B cell (primary cell): ENCODE results near the gene NDUFA13. TPM values are rescaled to one million over a fixed set of nuclear protein-coding genes. Genes with fewer than 3 reads are reported as not detected.

Source experiments
- ATAC-seq: fragments of 200-7000 bp; cut with Tn5 transposase; one replicate; pipeline ENCODE4 v1.10.0; 2021; ENCODE audit warnings: low read depth, mild to moderate bottlenecking, moderate number of reproducible peaks, moderate library complexity
- CTCF ChIA-PET: fragments of 350-600 bp; sonication (Branson Sonifier 250); formaldehyde crosslinking; loops from one replicate; lab custom pipeline; 2021; ENCODE audit warnings: antibody characterized with exemption, inconsistent platforms; lab: Charles Lee
- POLR2A ChIA-PET: fragments of 350-600 bp; sonication (Branson Sonifier 250); formaldehyde crosslinking; loops from one replicate; lab custom pipeline; 2021; ENCODE audit warnings: antibody characterized with exemption; lab: Charles Lee
- DNase-seq: peaks from one replicate; pipeline ENCODE4 v3.0.0; 2013
- H2AFZ ChIP-seq: 2 replicates; pipeline ENCODE4 v1.6.1; 2012; ENCODE audit warnings: mild to moderate bottlenecking, low read depth, low read length; ENCODE audit not compliant: insufficient read depth, poor library complexity, severe bottlenecking
- H3K27ac ChIP-seq, 2 donors: 1 replicate in 1 of 2; 2 replicates in 1 of 2; pipeline ENCODE4 v1.5.1; 2012 to 2013; ENCODE audit warnings: low read length in 2 of 2, mild to moderate bottlenecking in 2 of 2, moderate library complexity in 1 of 2
- H3K27me3 ChIP-seq, 4 experiments: fragments of 200-600 bp in 1 of 4; sonication (generic) in 1 of 4; replicated peaks in 1 of 4; 1 replicate in 2 of 4; 2 replicates in 2 of 4; pipeline versions ENCODE4 v1.6.1 to v1.7.0; 2013 to 2016; ENCODE audit warnings: low read length in 3 of 4, mild to moderate bottlenecking in 2 of 4, mixed read lengths in 1 of 4, moderate library complexity in 1 of 4; ENCODE audit not compliant: insufficient read depth in 4 of 4, control insufficient read depth in 3 of 4; ENCODE audit errors: control extremely low read depth in 1 of 4
- H3K36me3 ChIP-seq, 2 experiments: replicated peaks in 1 of 2; 1 replicate in 1 of 2; 2 replicates in 1 of 2; pipeline versions ENCODE4 v1.6.1 to v1.7.1; 2013; ENCODE audit warnings: low read length in 1 of 2; ENCODE audit not compliant: insufficient read depth in 2 of 2, control insufficient read depth in 1 of 2; ENCODE audit errors: control extremely low read depth in 1 of 2, extremely low read depth in 1 of 2
- H3K4me1 ChIP-seq, 2 donors: fragments of 200-600 bp in 1 of 2; sonication (generic) in 1 of 2; 1 replicate in 1 of 2; 2 replicates in 1 of 2; pipeline versions ENCODE4 v1.5.1 to v1.6.1; 2013 to 2017; ENCODE audit warnings: low read length in 2 of 2; ENCODE audit not compliant: control insufficient read depth in 2 of 2, insufficient read depth in 2 of 2
- H3K4me2 ChIP-seq: replicated peaks from 2 replicates; pipeline ENCODE3; 2012; ENCODE audit warnings: mild to moderate bottlenecking, low read depth, low read length; ENCODE audit not compliant: poor library complexity, severe bottlenecking
- H3K4me3 ChIP-seq, 5 experiments: fragments of 200-600 bp in 1 of 5; sonication (generic) in 1 of 5; 1 replicate in 3 of 5; 2 replicates in 2 of 5; pipeline versions ENCODE4 v1.5.1 to v1.7.0; 2011 to 2016; ENCODE audit warnings: low read length in 4 of 5, mild to moderate bottlenecking in 4 of 5, low read depth in 2 of 5, control low read depth in 1 of 5, moderate library complexity in 1 of 5; ENCODE audit not compliant: insufficient read depth in 1 of 5; ENCODE audit errors: control extremely low read depth in 1 of 5, extremely low read depth in 1 of 5
- H3K79me2 ChIP-seq: fragments of 200-600 bp; sonication (generic); one replicate; pipeline ENCODE4 v1.6.0; 2016; ENCODE audit warnings: low read length; ENCODE audit not compliant: control insufficient read depth, insufficient read depth
- H3K9ac ChIP-seq: fragments of 200-600 bp; sonication (generic); 2 replicates; pipeline ENCODE4 v1.6.1; 2017; ENCODE audit warnings: mild to moderate bottlenecking, low read length, moderate library complexity
- H3K9me3 ChIP-seq, 3 donors: one replicate each; pipeline versions ENCODE4 v1.6.1 to v1.7.1; 2013; ENCODE audit warnings: low read length in 2 of 3; ENCODE audit not compliant: control insufficient read depth in 2 of 3, insufficient read depth in 1 of 3; ENCODE audit errors: control extremely low read depth in 1 of 3
- H4K20me1 ChIP-seq: 2 replicates; pipeline ENCODE4 v1.6.0; 2012; ENCODE audit warnings: mild to moderate bottlenecking, low read length; ENCODE audit not compliant: insufficient read depth, control insufficient read depth, poor library complexity, severe bottlenecking
- H3K27ac Mint-ChIP-seq: one replicate; pipeline ENCODE4 v1.8.0; 2021; ENCODE audit warnings: mixed read lengths
- H3K27me3 Mint-ChIP-seq: one replicate; pipeline ENCODE4 v1.8.0; 2021; ENCODE audit warnings: mixed read lengths
- H3K4me1 Mint-ChIP-seq: one replicate; pipeline ENCODE4 v1.8.0; 2021; ENCODE audit warnings: mixed read lengths
- H3K4me3 Mint-ChIP-seq: one replicate; pipeline ENCODE4 v1.8.0; 2021; ENCODE audit warnings: mixed read lengths
- H3K9me3 Mint-ChIP-seq: one replicate; pipeline ENCODE4 v1.8.0; 2022; ENCODE audit warnings: mixed read lengths; ENCODE audit not compliant: insufficient read depth
- EZH2 ChIP-seq: IDR thresholded peaks from 2 replicates; pipeline ENCODE4 v1.6.1; 2012; ENCODE audit warnings: borderline replicate concordance, low read depth, mild to moderate bottlenecking, moderate library complexity, low read length; ENCODE audit not compliant: insufficient read depth, poor library complexity, severe bottlenecking
- WGBS: methylation state at CpG from one replicate; pipeline ENCODE4 v1.1.5; 2013; ENCODE audit warnings: missing lambda C conversion rate; ENCODE audit not compliant: insufficient coverage; 5-methylcytosine and 5-hydroxymethylcytosine counted together
- intact Hi-C: fragments of 100-400 bp; cut with micrococcal nuclease; formaldehyde crosslinking; loops from one replicate; pipeline ENCODE4 v1.10.0; 2022
- polyA plus RNA-seq: library from polyadenylated mRNA; depleted of rRNA; stranded (reverse); fragments of >200 nt; gene quantifications from 2 replicates; pipeline ENCODE4 v1.2.3, GENCODE V29; 2012
- total RNA-seq, 2 donors: library from RNA; stranded (reverse); fragments of 120-200 nt in 1 of 2; gene quantifications; 1 replicate in 1 of 2; 2 replicates in 1 of 2; pipeline versions ENCODE4 v1.2.3 to v1.2.4, GENCODE V29; 2013 to 2022
- TF ChIP-seq, protein P1 (sequence below): fragments of 200-600 bp; IDR thresholded peaks from one replicate; pipeline ENCODE4 v1.8.0; 2022; ENCODE audit warnings: antibody characterized with exemption, mild to moderate bottlenecking

NDUFA13 gene
- total and polyA plus RNA-seq, 2 donors (not counting 1 experiment from before 2014, with no cell fraction given), result 188 to 195 TPM

DNA sequence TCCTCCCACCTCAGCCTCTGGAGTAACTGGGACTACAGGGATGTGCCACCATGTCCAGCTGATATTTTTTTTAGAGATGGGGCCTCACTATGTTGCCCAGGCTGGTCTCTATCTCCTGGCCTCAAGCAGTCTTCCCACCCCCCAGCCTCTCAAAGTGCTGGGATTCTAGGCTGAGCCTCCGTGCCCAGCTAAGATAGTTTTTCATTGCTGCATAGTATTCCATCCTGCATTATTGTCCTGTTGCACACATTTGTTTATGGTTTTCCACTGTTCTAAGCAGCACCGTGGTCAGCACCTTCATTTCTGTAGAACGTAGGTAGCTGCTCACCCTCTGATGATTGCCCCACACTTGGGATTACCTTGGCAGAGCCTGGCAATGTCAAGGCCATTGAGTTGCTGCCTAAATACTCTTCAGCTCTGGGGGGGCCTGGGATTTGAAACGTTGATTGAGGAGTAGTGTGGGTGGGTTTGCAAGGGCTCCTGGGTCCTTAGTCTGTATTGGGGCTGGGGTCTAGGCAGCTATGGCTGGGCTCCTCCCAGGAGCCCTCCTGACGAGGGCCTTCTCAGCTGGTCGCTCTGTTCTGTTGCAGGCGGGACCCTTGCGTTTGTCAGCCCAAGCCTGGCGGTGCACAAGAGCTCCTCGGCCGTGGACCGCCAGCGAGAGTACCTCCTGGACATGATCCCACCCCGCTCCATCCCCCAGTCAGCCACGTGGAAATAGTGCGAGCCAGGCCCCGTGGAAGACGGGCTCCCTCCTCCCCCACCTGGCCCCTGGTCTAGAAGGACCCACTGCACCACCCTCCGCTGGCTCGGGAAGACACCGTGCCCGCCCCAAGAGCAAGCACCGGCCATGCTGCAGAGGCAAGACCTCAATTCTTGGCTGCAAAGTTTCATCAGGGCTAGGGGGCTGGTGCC lies 11.0 kb upstream of the NDUFA13 start:
- Mint-ChIP-seq H3K27me3 (no peaks in the 10 kb centered on the region), H3K4me3 (no peak overlapping the region), H3K4me1 (no peaks in the 10 kb centered on the region), H3K9me3 (no peaks in the 10 kb centered on the region), H3K27ac (no peak overlapping the region)
- H3K4me3 ChIP-seq, result no peak overlapping the region
- no peak for DNase-seq
- H3K4me1 ChIP-seq, result no peaks in the 10 kb centered on the region
- H3K9me3 ChIP-seq, result peaks cover 0 to 4% (median 0%) of the 10 kb centered on the region in 3 donors
- no peak overlapping the region for H3K27ac ChIP-seq
- TF ChIP-seq EZH2, result no peak
- TF ChIP-seq, protein P1, sequence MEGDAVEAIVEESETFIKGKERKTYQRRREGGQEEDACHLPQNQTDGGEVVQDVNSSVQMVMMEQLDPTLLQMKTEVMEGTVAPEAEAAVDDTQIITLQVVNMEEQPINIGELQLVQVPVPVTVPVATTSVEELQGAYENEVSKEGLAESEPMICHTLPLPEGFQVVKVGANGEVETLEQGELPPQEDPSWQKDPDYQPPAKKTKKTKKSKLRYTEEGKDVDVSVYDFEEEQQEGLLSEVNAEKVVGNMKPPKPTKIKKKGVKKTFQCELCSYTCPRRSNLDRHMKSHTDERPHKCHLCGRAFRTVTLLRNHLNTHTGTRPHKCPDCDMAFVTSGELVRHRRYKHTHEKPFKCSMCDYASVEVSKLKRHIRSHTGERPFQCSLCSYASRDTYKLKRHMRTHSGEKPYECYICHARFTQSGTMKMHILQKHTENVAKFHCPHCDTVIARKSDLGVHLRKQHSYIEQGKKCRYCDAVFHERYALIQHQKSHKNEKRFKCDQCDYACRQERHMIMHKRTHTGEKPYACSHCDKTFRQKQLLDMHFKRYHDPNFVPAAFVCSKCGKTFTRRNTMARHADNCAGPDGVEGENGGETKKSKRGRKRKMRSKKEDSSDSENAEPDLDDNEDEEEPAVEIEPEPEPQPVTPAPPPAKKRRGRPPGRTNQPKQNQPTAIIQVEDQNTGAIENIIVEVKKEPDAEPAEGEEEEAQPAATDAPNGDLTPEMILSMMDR, result no peak
- 97% methylated on average over 22 of the region's 23 CpGs for WGBS
- POLR2A ChIA-PET, result no interaction called here
- CTCF ChIA-PET, result no interaction called here
- no peak overlapping the region for H3K4me2 ChIP-seq
- H3K9ac ChIP-seq, result no peak overlapping the region
- no peaks in the 10 kb centered on the region for H4K20me1 ChIP-seq
- H3K79me2 ChIP-seq, result no peaks in the 10 kb centered on the region
- intact Hi-C loops, result no loop called here
- peaks cover 0 to 66% of the 10 kb centered on the region in 2 experiments for H3K36me3 ChIP-seq
- no peaks in the 10 kb centered on the region for H3K27me3 ChIP-seq
- no peak for ATAC-seq
- H2AFZ ChIP-seq, result no peak overlapping the region

DNA sequence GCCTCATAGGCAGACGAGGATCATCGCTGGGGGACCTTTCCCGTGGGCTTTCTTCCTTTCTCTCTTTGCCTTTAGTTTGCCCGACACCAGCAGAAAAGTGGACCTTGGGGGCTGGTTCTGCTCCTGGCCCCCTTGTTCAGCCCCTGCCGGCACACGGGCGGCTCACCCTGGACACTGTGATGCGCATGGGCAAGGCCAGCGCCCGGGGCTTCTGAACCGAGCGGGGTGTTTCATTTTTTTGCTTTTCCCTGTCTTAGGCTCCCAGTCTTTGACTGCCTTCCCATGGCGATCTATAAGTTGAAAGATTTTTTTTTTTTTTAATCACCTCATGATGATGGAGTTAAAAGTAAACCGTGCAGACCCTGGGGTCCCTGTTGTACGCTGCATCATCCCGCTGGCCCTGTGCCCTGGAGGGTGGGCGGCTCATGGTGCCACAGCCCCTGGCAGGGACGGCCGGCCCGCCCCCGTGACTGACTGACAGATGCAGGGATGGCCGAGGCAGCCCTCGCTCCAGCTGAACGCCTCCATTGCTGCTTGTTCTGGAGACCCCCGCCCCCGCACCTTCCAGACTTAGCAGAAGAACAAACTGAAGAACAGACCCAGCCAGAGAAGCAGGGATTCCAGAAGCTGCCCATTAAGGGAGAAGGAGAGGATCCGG lies 10.2 kb upstream of the NDUFA13 start:
- ChIA-PET CTCF (no interaction called here), POLR2A (no interaction called here)

More for the DNA sequence above, 10.2 kb upstream of the NDUFA13 start:
- DNase-seq, result no peak
- H3K9ac ChIP-seq, result no peak overlapping the region
- Mint-ChIP-seq H3K27ac (no peak overlapping the region), H3K4me1 (no peaks in the 10 kb centered on the region), H3K27me3 (no peaks in the 10 kb centered on the region), H3K4me3 (no peak overlapping the region), H3K9me3 (no peaks in the 10 kb centered on the region)
- TF ChIP-seq, protein P1, result no peak
- no peak for TF ChIP-seq EZH2
- WGBS, result 95% methylated on average over 25 of the region's 27 CpGs
- no peaks in the 10 kb centered on the region for H3K4me1 ChIP-seq
- H3K4me3 ChIP-seq, result no peak overlapping the region
- peaks cover 0 to 61% of the 10 kb centered on the region in 2 experiments for H3K36me3 ChIP-seq
- no peak overlapping the region for H2AFZ ChIP-seq
- no peaks in the 10 kb centered on the region for H4K20me1 ChIP-seq
- H3K27ac ChIP-seq, result no peak overlapping the region
- no peaks in the 10 kb centered on the region for H3K79me2 ChIP-seq
- ATAC-seq, result no peak
- peaks cover 0 to 4% (median 0%) of the 10 kb centered on the region in 3 donors for H3K9me3 ChIP-seq
- intact Hi-C loops, result no loop called here
- H3K27me3 ChIP-seq, result no peaks in the 10 kb centered on the region
- H3K4me2 ChIP-seq, result no peak overlapping the region
